Astrocyte (in vitro differentiated cells and primary cell): Measurements from ENCODE around the gene ZNF827. TPM values are rescaled to one million over a fixed set of nuclear protein-coding genes. Genes with fewer than 3 reads are reported as not detected.
A peak's percentile ranks its signal among the peaks of the same experiment; 100 is the strongest.

Source experiments
- DNase-seq: peaks from one replicate; pipeline ENCODE4 v3.0.0-alpha.2; 2010; ENCODE audit warnings: low read depth
- FAIRE-seq: peaks from 2 replicates; lab custom pipeline; 2011; peaks lifted over from hg19 to GRCh38; lab: Jason Lieb, UNC
- H2AFZ ChIP-seq: 2 replicates; pipeline ENCODE4 v1.6.0; 2012; ENCODE audit warnings: low read depth, low read length, inconsistent platforms
- H3K27ac ChIP-seq: 2 replicates; pipeline ENCODE4 v1.5.1; 2011; ENCODE audit warnings: low read depth, low read length, inconsistent platforms
- H3K27me3 ChIP-seq: 2 replicates; pipeline ENCODE4 v1.6.0; 2011; ENCODE audit warnings: low read length, inconsistent platforms; ENCODE audit not compliant: insufficient read depth
- H3K36me3 ChIP-seq: 2 replicates; pipeline ENCODE4 v1.5.1; 2011; ENCODE audit warnings: low read length, inconsistent platforms; ENCODE audit not compliant: insufficient read depth
- H3K4me1 ChIP-seq: 2 replicates; pipeline ENCODE4 v1.5.1; 2011; ENCODE audit warnings: low read length, inconsistent platforms; ENCODE audit not compliant: insufficient read depth
- H3K4me2 ChIP-seq: 2 replicates; pipeline ENCODE4 v1.6.0; 2012; ENCODE audit warnings: low read length, inconsistent platforms
- H3K4me3 ChIP-seq: 2 replicates; pipeline ENCODE4 v1.5.1; 2011; ENCODE audit warnings: low read depth, mild to moderate bottlenecking, low read length, inconsistent platforms; ENCODE audit not compliant: insufficient read depth
- H3K79me2 ChIP-seq: 2 replicates; pipeline ENCODE4 v1.6.0; 2012; ENCODE audit warnings: mild to moderate bottlenecking, low read length, inconsistent platforms; ENCODE audit not compliant: insufficient read depth
- H3K9ac ChIP-seq: 2 replicates; pipeline ENCODE4 v1.6.0; 2012; ENCODE audit warnings: mild to moderate bottlenecking, low read length, inconsistent platforms
- H3K9me3 ChIP-seq: 2 replicates; pipeline ENCODE4 v1.5.1; 2012; ENCODE audit warnings: low read depth, mild to moderate bottlenecking, low read length, inconsistent platforms; ENCODE audit not compliant: insufficient read depth
- H4K20me1 ChIP-seq: 2 replicates; pipeline ENCODE4 v1.6.0; 2012; ENCODE audit warnings: low read length, inconsistent platforms; ENCODE audit not compliant: insufficient read depth
- H3K27ac Mint-ChIP-seq: one replicate; pipeline ENCODE4 v1.8.0; 2021; ENCODE audit warnings: mild to moderate bottlenecking, mixed read lengths; ENCODE audit not compliant: unreplicated experiment
- H3K27me3 Mint-ChIP-seq: one replicate; pipeline ENCODE4 v1.8.0; 2021; ENCODE audit warnings: low read depth, mixed read lengths; ENCODE audit not compliant: unreplicated experiment
- H3K36me3 Mint-ChIP-seq: one replicate; pipeline ENCODE4 v1.8.0; 2021; ENCODE audit warnings: low read depth, mixed read lengths; ENCODE audit not compliant: unreplicated experiment
- H3K4me1 Mint-ChIP-seq: one replicate; pipeline ENCODE4 v1.8.0; 2021; ENCODE audit warnings: low read depth, mixed read lengths; ENCODE audit not compliant: unreplicated experiment
- H3K4me3 Mint-ChIP-seq: one replicate; pipeline ENCODE4 v1.8.0; 2021; ENCODE audit warnings: mild to moderate bottlenecking, moderate library complexity, mixed read lengths; ENCODE audit not compliant: unreplicated experiment
- H3K9me3 Mint-ChIP-seq: one replicate; pipeline ENCODE4 v1.8.0; 2021; ENCODE audit warnings: mild to moderate bottlenecking, mixed read lengths; ENCODE audit not compliant: unreplicated experiment
- EZH2 ChIP-seq: IDR thresholded peaks from 2 replicates; pipeline ENCODE4 v1.6.1; 2012; ENCODE audit warnings: mild to moderate bottlenecking, low read length, inconsistent platforms; ENCODE audit not compliant: insufficient read depth
- total RNA-seq: library from RNA; stranded (reverse); gene quantifications from 2 replicates; pipeline ENCODE4 v1.2.1, GENCODE V29; 2021
- TF ChIP-seq, protein P1 (sequence below): IDR thresholded peaks from 2 replicates; pipeline ENCODE4 v1.5.1; 2011; ENCODE audit warnings: low read depth, mild to moderate bottlenecking, inconsistent platforms, low read length, moderate library complexity; ENCODE audit not compliant: insufficient read depth

ZNF827 gene
- total RNA-seq, 1 donor from 2014 or later: 39.7 TPM

DNA sequence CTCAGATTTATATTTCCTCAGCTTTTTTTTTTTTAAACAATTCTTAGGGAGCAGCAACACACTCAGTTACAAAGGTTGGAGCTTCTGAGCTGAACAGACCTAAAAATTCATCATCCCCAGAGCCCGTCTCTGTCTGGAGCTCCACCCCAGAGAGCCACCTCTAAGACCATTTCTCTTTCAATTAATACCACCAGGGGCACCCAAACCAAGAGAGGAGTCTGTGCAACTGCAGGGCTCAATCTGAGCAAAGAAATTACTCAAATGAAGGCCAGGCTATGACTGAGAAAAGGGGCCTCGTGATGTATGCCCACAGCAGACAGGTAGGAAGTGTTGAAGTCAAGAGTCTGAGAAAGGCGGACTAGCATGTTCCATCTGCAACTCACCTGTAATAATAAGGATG, 163.2 kb downstream of the ZNF827 start:
- H3K9ac ChIP-seq: no peak overlapping the region
- Mint-ChIP-seq H3K27me3 (no peaks in the 10 kb centered on the region), H3K36me3 (peaks cover 21% of the 10 kb centered on the region), H3K4me3 (no peak overlapping the region), H3K9me3 (no peaks in the 10 kb centered on the region), H3K4me1 (peaks cover 10% of the 10 kb centered on the region), H3K27ac (no peak overlapping the region)
- no peaks in the 10 kb centered on the region for H3K79me2 ChIP-seq
- H3K4me2 ChIP-seq: no peak overlapping the region
- DNase-seq (no peak), FAIRE-seq (no peak)
- peaks cover 44% of the 10 kb centered on the region for H3K36me3 ChIP-seq
- H3K27me3 ChIP-seq: no peaks in the 10 kb centered on the region
- no peak overlapping the region for H2AFZ ChIP-seq
- TF ChIP-seq EZH2: no peak
- no peaks in the 10 kb centered on the region for H4K20me1 ChIP-seq
- H3K27ac ChIP-seq: no peak overlapping the region
- H3K4me1 ChIP-seq: no peaks in the 10 kb centered on the region
- no peaks in the 10 kb centered on the region for H3K9me3 ChIP-seq
- no peak overlapping the region for H3K4me3 ChIP-seq

DNA sequence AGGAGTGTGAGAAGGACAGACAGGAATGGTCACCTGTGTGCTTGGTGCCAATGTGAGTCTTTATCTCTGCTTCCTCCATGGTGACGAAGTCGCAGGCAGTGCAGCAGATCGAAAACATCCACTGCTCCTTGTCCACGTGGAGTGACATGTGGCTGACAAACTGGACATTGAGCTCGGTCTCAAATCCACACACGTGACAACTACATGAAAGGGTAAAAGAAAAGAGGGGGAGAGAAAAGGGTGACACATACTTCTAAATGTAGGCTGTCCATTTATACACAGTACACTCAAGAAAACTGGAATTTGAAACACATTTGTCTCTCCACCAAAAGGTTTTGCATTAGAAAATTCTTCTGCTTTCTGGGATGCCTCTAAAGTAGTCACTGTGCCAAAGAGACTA, 164.2 kb downstream of the ZNF827 start:
- Histone ChIP-seq H3K27ac (no peak overlapping the region), H4K20me1 (no peaks in the 10 kb centered on the region), H3K27me3 (no peaks in the 10 kb centered on the region), H3K9ac (no peak overlapping the region), H3K4me1 (no peaks in the 10 kb centered on the region), H3K4me2 (no peak overlapping the region), H3K4me3 (no peak overlapping the region), H3K9me3 (no peaks in the 10 kb centered on the region), H3K79me2 (no peaks in the 10 kb centered on the region), H3K36me3 (peaks cover 44% of the 10 kb centered on the region), H2AFZ (no peak overlapping the region)
- no peak overlapping the region for H3K27ac Mint-ChIP-seq
- DNase-seq: no peak
- TF ChIP-seq EZH2: no peak
- TF ChIP-seq, protein P1, sequence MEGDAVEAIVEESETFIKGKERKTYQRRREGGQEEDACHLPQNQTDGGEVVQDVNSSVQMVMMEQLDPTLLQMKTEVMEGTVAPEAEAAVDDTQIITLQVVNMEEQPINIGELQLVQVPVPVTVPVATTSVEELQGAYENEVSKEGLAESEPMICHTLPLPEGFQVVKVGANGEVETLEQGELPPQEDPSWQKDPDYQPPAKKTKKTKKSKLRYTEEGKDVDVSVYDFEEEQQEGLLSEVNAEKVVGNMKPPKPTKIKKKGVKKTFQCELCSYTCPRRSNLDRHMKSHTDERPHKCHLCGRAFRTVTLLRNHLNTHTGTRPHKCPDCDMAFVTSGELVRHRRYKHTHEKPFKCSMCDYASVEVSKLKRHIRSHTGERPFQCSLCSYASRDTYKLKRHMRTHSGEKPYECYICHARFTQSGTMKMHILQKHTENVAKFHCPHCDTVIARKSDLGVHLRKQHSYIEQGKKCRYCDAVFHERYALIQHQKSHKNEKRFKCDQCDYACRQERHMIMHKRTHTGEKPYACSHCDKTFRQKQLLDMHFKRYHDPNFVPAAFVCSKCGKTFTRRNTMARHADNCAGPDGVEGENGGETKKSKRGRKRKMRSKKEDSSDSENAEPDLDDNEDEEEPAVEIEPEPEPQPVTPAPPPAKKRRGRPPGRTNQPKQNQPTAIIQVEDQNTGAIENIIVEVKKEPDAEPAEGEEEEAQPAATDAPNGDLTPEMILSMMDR: no peak
- peaks cover 9% of the 10 kb centered on the region for H3K4me1 Mint-ChIP-seq
- H3K4me3 Mint-ChIP-seq: no peak overlapping the region
- no peaks in the 10 kb centered on the region for H3K9me3 Mint-ChIP-seq
- peaks cover 17% of the 10 kb centered on the region for H3K36me3 Mint-ChIP-seq
- H3K27me3 Mint-ChIP-seq: no peaks in the 10 kb centered on the region
- FAIRE-seq: no peak

DNA sequence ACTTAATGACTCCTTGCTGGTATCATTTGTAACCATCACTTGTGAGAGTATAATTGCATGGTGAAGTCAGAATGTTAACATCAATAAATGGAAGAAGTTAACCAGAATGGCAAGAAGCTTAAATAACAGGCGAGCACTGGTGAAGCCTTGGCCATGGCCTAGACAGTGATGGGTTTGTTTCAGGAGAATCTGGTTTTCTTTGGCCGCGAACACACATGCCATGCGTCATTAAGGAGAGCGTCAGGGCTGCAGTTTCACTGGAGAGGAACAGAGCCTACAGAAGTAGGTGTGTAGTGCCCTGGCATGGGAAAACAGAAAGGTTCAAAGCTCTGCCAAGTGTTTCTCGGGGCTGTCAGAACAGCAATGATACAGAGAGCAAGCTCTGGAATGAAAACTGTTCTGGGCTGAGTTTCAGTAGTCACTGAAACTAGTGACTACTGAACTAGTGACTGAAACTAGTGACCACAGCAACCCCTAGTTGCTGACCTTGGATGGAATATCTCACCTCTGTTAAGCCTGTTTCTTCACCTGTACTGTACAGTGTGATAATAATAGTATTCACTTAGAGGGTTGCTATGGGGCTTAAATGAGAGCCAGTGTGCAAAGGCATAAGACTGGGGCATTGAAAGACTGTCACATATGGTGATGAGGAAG, 164.9 kb downstream of the ZNF827 start:
- no peaks in the 10 kb centered on the region for H3K9me3 ChIP-seq
- Mint-ChIP-seq H3K4me3 (no peak overlapping the region), H3K27me3 (no peaks in the 10 kb centered on the region), H3K4me1 (peaks cover 2% of the 10 kb centered on the region), H3K27ac (no peak overlapping the region), H3K36me3 (peaks cover 13% of the 10 kb centered on the region), H3K9me3 (no peaks in the 10 kb centered on the region)
- no peaks in the 10 kb centered on the region for H3K27me3 ChIP-seq
- TF ChIP-seq, protein P1: no peak
- TF ChIP-seq EZH2: no peak
- no peak overlapping the region for H3K4me3 ChIP-seq
- peaks cover 44% of the 10 kb centered on the region for H3K36me3 ChIP-seq
- no peak overlapping the region for H3K27ac ChIP-seq
- H4K20me1 ChIP-seq: no peaks in the 10 kb centered on the region
- no peak overlapping the region for H2AFZ ChIP-seq
- no peak overlapping the region for H3K9ac ChIP-seq
- no peak overlapping the region for H3K4me2 ChIP-seq
- no peak for FAIRE-seq
- peak; percentile 63 for DNase-seq
- H3K4me1 ChIP-seq: no peaks in the 10 kb centered on the region
- no peaks in the 10 kb centered on the region for H3K79me2 ChIP-seq
